ENCODE data around the gene COG6. TPM values are rescaled to one million over a fixed set of nuclear protein-coding genes. Genes with fewer than 3 reads are reported as not detected.

Gene COG6
- polyA plus RNA-seq, 1 of the 3 experiments (the other 2 are of a cell fraction): 13.1 TPM

GRCh38 chr13:39781381-39781780, 125.9 kb downstream of the COG6 start:
- H3K4me2 ChIP-seq: no peak overlapping the region
- no peak for DNase-seq
- no peaks in the 10 kb centered on the region for H3K79me2 ChIP-seq (ENCODE audit: insufficient read depth)
- H2AFZ ChIP-seq (ENCODE audit: low read depth): no peak overlapping the region
- H3K27ac ChIP-seq (ENCODE audit: low read depth in 2 of 2, low read length in 1 of 2): no peak overlapping the region
- H3K9me3 ChIP-seq: 0 out of 2 replicates have a peak, but pooled peaks cover 3% of the 10 kb centered on the region
- WGBS (ENCODE audit: low lambda C conversion rate): 93% methylated on average over 2 of the region's 2 CpGs
- H3K36me3 ChIP-seq (replicated peaks in 1 of 2; ENCODE audit: control insufficient read depth in 1 of 2, insufficient read depth in 2 of 2, low read length in 1 of 2): no peaks in the 10 kb centered on the region
- ChIA-PET POLR2A (no interaction called here), CTCF (interaction anchor here (1.7 kb wide), 1 partner anchor 15 kb away, joined by 5 read pairs; no protein-coding TSS in a partner anchor)
- H4K20me1 ChIP-seq (ENCODE audit: insufficient read depth): no peaks in the 10 kb centered on the region
- H3K9ac ChIP-seq: no peak overlapping the region
- H3K27me3 ChIP-seq (ENCODE audit: insufficient read depth): no peaks in the 10 kb centered on the region
- peaks cover 4 to 26% of the 10 kb centered on the region in 2 experiments for H3K4me1 ChIP-seq (ENCODE audit: control insufficient read depth in 1 of 2, insufficient read depth in 2 of 2, low read depth in 1 of 2, low read length in 1 of 2)
- no peaks in the 10 kb centered on the region for H3K9me2 ChIP-seq
- no peak overlapping the region for H3K4me3 ChIP-seq (ENCODE audit: low read depth in 2 of 2, low read length in 1 of 2)
- peaks cover 36% of the 10 kb centered on the region for H3F3A ChIP-seq (replicated peaks; ENCODE audit: insufficient read depth)
- TF ChIP-seq REST (IDR thresholded peaks at IDR 0.05; ENCODE audit: low read depth, low read length) (no peak), FOXJ3 (CRISPR knock-in tag; IDR thresholded peaks at IDR 0.05) (no peak), TAF1 (IDR thresholded peaks at IDR 0.05; ENCODE audit: borderline replicate concordance, low read depth, low read length) (no peak), RFX5 (IDR thresholded peaks at IDR 0.05; ENCODE audit: low read length) (no peak), EP300 (IDR thresholded peaks at IDR 0.05; ENCODE audit: borderline replicate concordance in 1 of 2, low read depth in 1 of 2, low read length in 1 of 2) (no peak), USF2 (IDR thresholded peaks at IDR 0.05; ENCODE audit: borderline replicate concordance, low read depth, low read length) (no peak), EZH2phosphoT487 (IDR thresholded peaks at IDR 0.05; ENCODE audit: borderline replicate concordance, low read depth) (no peak), CHD2 (IDR thresholded peaks at IDR 0.05; ENCODE audit: low read length, partially characterized antibody) (no peak), TCF12 (IDR thresholded peaks at IDR 0.05) (no peak), CTCF (IDR thresholded peaks at IDR 0.05) (no peak), RXRA (IDR thresholded peaks at IDR 0.05; ENCODE audit: borderline replicate concordance, low read depth) (no peak), JUND (IDR thresholded peaks at IDR 0.05) (no peak), NRF1 (IDR thresholded peaks at IDR 0.05; ENCODE audit: low read depth, low read length) (no peak), TEAD4 (IDR thresholded peaks at IDR 0.05; ENCODE audit: borderline replicate concordance, insufficient read depth) (no peak), GATA2 (CRISPR knock-in tag; IDR thresholded peaks at IDR 0.05) (no peak), RCOR1 (IDR thresholded peaks at IDR 0.05; ENCODE audit: low read length) (no peak)
- TF ChIP-seq, protein P1, sequence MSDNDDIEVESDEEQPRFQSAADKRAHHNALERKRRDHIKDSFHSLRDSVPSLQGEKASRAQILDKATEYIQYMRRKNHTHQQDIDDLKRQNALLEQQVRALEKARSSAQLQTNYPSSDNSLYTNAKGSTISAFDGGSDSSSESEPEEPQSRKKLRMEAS (IDR thresholded peaks at IDR 0.05; ENCODE audit: low read depth): no peak
- TF ChIP-seq, protein P2, sequence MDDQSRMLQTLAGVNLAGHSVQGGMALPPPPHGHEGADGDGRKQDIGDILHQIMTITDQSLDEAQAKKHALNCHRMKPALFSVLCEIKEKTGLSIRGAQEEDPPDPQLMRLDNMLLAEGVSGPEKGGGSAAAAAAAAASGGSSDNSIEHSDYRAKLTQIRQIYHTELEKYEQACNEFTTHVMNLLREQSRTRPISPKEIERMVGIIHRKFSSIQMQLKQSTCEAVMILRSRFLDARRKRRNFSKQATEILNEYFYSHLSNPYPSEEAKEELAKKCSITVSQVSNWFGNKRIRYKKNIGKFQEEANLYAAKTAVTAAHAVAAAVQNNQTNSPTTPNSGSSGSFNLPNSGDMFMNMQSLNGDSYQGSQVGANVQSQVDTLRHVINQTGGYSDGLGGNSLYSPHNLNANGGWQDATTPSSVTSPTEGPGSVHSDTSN (IDR thresholded peaks at IDR 0.05): no peak
